PFSK-1 (cell line): Measurements from ENCODE around the gene RNF148.

Source experiments
- FOXP2 ChIP-seq: optimal IDR thresholded peaks from 2 replicates; pipeline ENCODE3; 2011; ENCODE audit warnings: borderline replicate concordance, control low read depth, inconsistent platforms; ENCODE audit not compliant: insufficient read depth; ENCODE audit errors: extremely low read length, extremely low read depth
- POLR2AphosphoS5 ChIP-seq: IDR thresholded peaks from 2 replicates; pipeline ENCODE4 v1.6.1; 2012; ENCODE audit warnings: low read depth, mild to moderate bottlenecking, control low read depth, low read length, moderate library complexity
- REST ChIP-seq, 2 experiments: IDR thresholded peaks; 2 replicates each; pipeline versions ENCODE4 v1.6.1 to v1.8.0; 2011 to 2012; ENCODE audit warnings: low read depth in 2 of 2, low read length in 2 of 2, control low read depth in 1 of 2, inconsistent platforms in 1 of 2, mild to moderate bottlenecking in 1 of 2, moderate library complexity in 1 of 2; ENCODE audit not compliant: insufficient read depth in 1 of 2
- SIN3A ChIP-seq: IDR thresholded peaks from 2 replicates; pipeline ENCODE4 v1.6.1; 2012; ENCODE audit warnings: mild to moderate bottlenecking, low read length, moderate library complexity, borderline replicate concordance; ENCODE audit not compliant: insufficient read depth
- TAF1 ChIP-seq: IDR thresholded peaks from 2 replicates; pipeline ENCODE4 v1.6.1; 2012; ENCODE audit warnings: low read length, control low read depth, borderline replicate concordance; ENCODE audit not compliant: insufficient read depth

RNF148 gene

GRCh38 chr7:122663733-122664132, 39.0 kb downstream of the RNF148 start:
- no peak for TF ChIP-seq TAF1
- TF ChIP-seq SIN3A = no peak
- no peak for TF ChIP-seq POLR2AphosphoS5
- no peak for TF ChIP-seq REST (IDR thresholded peaks at IDR 0.05; ENCODE audit: insufficient read depth in 1 of 2, low read depth in 2 of 2, low read length in 2 of 2)
- no peak for TF ChIP-seq FOXP2

- no peak for TF ChIP-seq POLR2AphosphoS5
Measured at GRCh38 chr7:122658856-122659255, 43.9 kb downstream of the RNF148 start.

- TF ChIP-seq FOXP2 = no peak
- TF ChIP-seq SIN3A = no peak
- TF ChIP-seq POLR2AphosphoS5 = no peak
- TF ChIP-seq TAF1 = no peak
- TF ChIP-seq REST (IDR thresholded peaks at IDR 0.05; ENCODE audit: insufficient read depth in 1 of 2, low read depth in 2 of 2, low read length in 2 of 2) = no peak
Measured at GRCh38 chr7:122653685-122654084, 49.0 kb downstream of the RNF148 start.

- TF ChIP-seq REST (IDR thresholded peaks at IDR 0.05; ENCODE audit: insufficient read depth in 1 of 2, low read depth in 2 of 2, low read length in 2 of 2) (no peak), FOXP2 (no peak), TAF1 (no peak), POLR2AphosphoS5 (no peak), SIN3A (no peak)
Measured at GRCh38 chr7:122652876-122653275, 49.8 kb downstream of the RNF148 start.
